ENCODE data around the gene MED29. TPM values are rescaled to one million over a fixed set of nuclear protein-coding genes. Genes with fewer than 3 reads are reported as not detected.

The MED29 gene
- total and polyA plus RNA-seq, 2 of the 13 experiments (the other 11 are each of a cell fraction or from before 2014, with no cell fraction given), result 14.0 to 19.7 TPM

DNA sequence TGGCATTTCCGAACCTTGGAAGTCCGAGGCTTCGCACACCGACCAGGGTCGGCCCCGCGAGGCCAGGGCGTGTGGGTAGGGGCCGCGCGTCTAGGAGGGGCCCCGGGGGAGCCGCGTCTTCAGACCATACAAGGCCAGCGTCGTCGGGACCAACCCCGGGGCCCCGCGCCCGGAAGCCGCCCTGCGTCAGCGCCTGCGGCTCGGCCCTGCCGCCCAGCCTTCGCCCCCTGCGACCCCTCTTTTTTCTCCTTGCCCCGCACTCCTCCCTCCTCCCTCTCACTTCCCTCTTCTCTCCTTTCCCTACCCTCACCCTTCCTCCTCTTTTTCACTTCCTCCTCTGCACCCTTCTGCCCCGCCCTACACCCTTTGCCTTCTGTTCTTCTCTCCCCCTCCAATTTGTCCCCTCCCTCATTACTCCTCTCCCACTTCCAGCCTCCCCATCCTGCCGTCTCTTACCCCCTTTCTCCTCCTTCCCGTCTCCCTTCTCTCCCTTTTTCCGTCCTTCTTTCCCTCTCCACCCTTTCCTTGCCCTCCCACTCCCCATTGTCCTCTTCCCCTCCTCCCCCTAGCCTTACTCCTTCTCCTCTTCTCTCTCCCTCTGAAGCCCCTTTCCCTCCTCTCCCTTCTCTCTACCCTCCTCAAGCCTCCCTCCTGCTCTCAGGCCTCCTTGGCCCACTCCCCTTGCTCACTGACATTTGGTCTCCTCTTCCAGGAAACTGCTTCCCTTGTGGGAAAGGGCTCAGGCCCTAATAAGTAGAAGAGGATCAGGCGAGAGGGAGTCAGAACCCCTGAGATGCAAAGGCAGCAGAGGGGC lies 19.0 kb downstream of the MED29 start:
- 2% methylated on average over 12 of the region's 35 CpGs for WGBS (ENCODE audit: low lambda C conversion rate)
- H3K27me3 ChIP-seq (ENCODE audit: control insufficient read depth in 1 of 2, insufficient read depth in 2 of 2, low read length in 2 of 2), result no peaks in the 10 kb centered on the region; a peak in 1 of 5 replicates
- H3K4me1 ChIP-seq (ENCODE audit: insufficient read depth, low read length), result peaks cover 55% of the 10 kb centered on the region
- no peak overlapping the region for H2AFZ ChIP-seq (ENCODE audit: low read length)
- peaks cover 39% of the 10 kb centered on the region for H3K79me2 ChIP-seq (ENCODE audit: insufficient read depth, low read length)
- no peak; the same call in 2 of the 3 replicates for ATAC-seq
- DNase-seq (ENCODE audit: low spot score), result no peak
- peak overlapping the region; percentile 96 for H3K4me2 ChIP-seq (ENCODE audit: low read depth, low read length)
- peak overlapping the region; percentile 81 for H3K27ac ChIP-seq (ENCODE audit: extremely low read length, insufficient read depth, low read length)
- H3K36me3 ChIP-seq (replicated peaks in 1 of 2; ENCODE audit: control insufficient read depth in 1 of 2, insufficient read depth in 2 of 2, low read length in 2 of 2), result peaks cover 0 to 3% of the 10 kb centered on the region in 2 experiments; a peak in 1 of 5 replicates
- no TSS peak for BruUV-seq (replicated peaks)
- peak overlapping the region; percentile 83 for H3K9ac ChIP-seq (ENCODE audit: insufficient read depth, low read depth, low read length)
- ChIA-PET POLR2A (interaction anchor here (5.8 kb wide), 1 partner anchor 19 kb away, joined by 43 read pairs; the partner anchor contains the start of genes MED29 and PAF1), CTCF (ENCODE audit: low intra/inter-chr PET ratio, low total read pairs) (interaction anchor here (5.1 kb wide), 1 partner anchor 13 kb away, joined by 127 read pairs; no protein-coding TSS in a partner anchor)
- H3K9me3 ChIP-seq (ENCODE audit: low read length), result no peaks in the 10 kb centered on the region
- FAIRE-seq, result no peak
- peaks cover 20% of the 10 kb centered on the region; the same call in 1 of the 2 replicates for H4K20me1 ChIP-seq (ENCODE audit: insufficient read depth, low read length)
- intact Hi-C loops (cut with micrococcal nuclease; ENCODE audit: unreplicated experiment) (loop anchor here (5.0 to 10.0 kb wide), 3 partner anchors 68 to 288 kb away; partner anchors contain the start of genes EID2B and SAMD4B), in situ Hi-C loops (cut with HindIII; ENCODE audit: extremely low pct_ligation_motif_present, low pct_unique_long_range_greater_than_20kb) (no loop called here)
- peak overlapping the region; percentile 70 to 98 (median 97) for H3K4me3 ChIP-seq (replicated peaks in 1 of 3; ENCODE audit: insufficient read depth in 1 of 3, low read depth in 2 of 3, low read length in 3 of 3)
- no peak for TF ChIP-seq SOX13 (IDR thresholded peaks at IDR 0.05)
- no peak for TF ChIP-seq SOX13 (CRISPR knock-in tag; conservative IDR thresholded peaks at IDR 0.05 in 1 of 2, IDR thresholded peaks at IDR 0.05 in 1 of 2)
- TF ChIP-seq KAT8 (CRISPR knock-in tag; IDR thresholded peaks at IDR 0.05), result no peak; the same call in 1 of the 2 replicates
- no peak for TF ChIP-seq ZNF570 (CRISPR knock-in tag; IDR thresholded peaks at IDR 0.05; ENCODE audit: borderline replicate concordance)
- TF ChIP-seq ZEB1 (IDR thresholded peaks at IDR 0.05; ENCODE audit: insufficient replicate concordance, low read depth), result no peak
- no peak for TF ChIP-seq ISL2 (CRISPR knock-in tag; IDR thresholded peaks at IDR 0.05)
- TF ChIP-seq NKX3-1 (CRISPR knock-in tag; IDR thresholded peaks at IDR 0.05), result no peak
- no peak for TF ChIP-seq ZNF549 (CRISPR knock-in tag; IDR thresholded peaks at IDR 0.05)
- no peak for TF ChIP-seq IRF2 (CRISPR knock-in tag; IDR thresholded peaks at IDR 0.05)
- no peak for TF ChIP-seq ATRX (CRISPR knock-in tag; IDR thresholded peaks at IDR 0.05; ENCODE audit: borderline replicate concordance)
- no peak for TF ChIP-seq MTF1 (CRISPR knock-in tag; IDR thresholded peaks at IDR 0.05)
- TF ChIP-seq ZNF7 (CRISPR knock-in tag; IDR thresholded peaks at IDR 0.05), result no peak
- TF ChIP-seq MTF2 (CRISPR knock-in tag; IDR thresholded peaks at IDR 0.05; ENCODE audit: borderline replicate concordance), result no peak
- no peak for TF ChIP-seq HNRNPUL1 (IDR thresholded peaks at IDR 0.05; ENCODE audit: low read depth, low read length)
- peak; percentile 12 for TF ChIP-seq POLR2G (IDR thresholded peaks at IDR 0.05; ENCODE audit: low read depth, low read length)
- TF ChIP-seq, protein P1, sequence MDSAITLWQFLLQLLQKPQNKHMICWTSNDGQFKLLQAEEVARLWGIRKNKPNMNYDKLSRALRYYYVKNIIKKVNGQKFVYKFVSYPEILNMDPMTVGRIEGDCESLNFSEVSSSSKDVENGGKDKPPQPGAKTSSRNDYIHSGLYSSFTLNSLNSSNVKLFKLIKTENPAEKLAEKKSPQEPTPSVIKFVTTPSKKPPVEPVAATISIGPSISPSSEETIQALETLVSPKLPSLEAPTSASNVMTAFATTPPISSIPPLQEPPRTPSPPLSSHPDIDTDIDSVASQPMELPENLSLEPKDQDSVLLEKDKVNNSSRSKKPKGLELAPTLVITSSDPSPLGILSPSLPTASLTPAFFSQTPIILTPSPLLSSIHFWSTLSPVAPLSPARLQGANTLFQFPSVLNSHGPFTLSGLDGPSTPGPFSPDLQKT (CRISPR knock-in tag; IDR thresholded peaks at IDR 0.05; ENCODE audit: borderline replicate concordance), result no peak
- no peak for TF ChIP-seq ZSCAN9 (CRISPR knock-in tag; IDR thresholded peaks at IDR 0.05; ENCODE audit: borderline replicate concordance)
- TF ChIP-seq ZNF12 (CRISPR knock-in tag; IDR thresholded peaks at IDR 0.05), result no peak
- no peak for TF ChIP-seq HNRNPLL (IDR thresholded peaks at IDR 0.05; ENCODE audit: low read depth, low read length, poor library complexity, severe bottlenecking)
- TF ChIP-seq TP53 (CRISPR knock-in tag; conservative IDR thresholded peaks at IDR 0.05), result no peak
- no peak for TF ChIP-seq BHLHE40 (IDR thresholded peaks at IDR 0.05; ENCODE audit: low read length)
- no peak for TF ChIP-seq FOXC1 (CRISPR knock-in tag; IDR thresholded peaks at IDR 0.05; ENCODE audit: borderline replicate concordance)
- TF ChIP-seq ZNF550 (CRISPR knock-in tag; IDR thresholded peaks at IDR 0.05; ENCODE audit: borderline replicate concordance), result no peak
- TF ChIP-seq, protein P2, sequence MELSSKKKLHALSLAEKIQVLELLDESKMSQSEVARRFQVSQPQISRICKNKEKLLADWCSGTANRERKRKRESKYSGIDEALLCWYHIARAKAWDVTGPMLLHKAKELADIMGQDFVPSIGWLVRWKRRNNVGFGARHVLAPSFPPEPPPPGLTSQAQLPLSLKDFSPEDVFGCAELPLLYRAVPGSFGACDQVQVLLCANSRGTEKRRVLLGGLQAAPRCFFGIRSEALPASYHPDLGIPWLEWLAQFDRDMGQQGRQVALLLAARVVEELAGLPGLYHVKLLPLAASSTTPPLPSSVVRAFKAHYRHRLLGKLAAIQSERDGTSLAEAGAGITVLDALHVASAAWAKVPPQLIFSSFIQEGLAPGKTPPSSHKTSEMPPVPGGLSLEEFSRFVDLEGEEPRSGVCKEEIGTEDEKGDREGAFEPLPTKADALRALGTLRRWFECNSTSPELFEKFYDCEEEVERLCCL (CRISPR knock-in tag; IDR thresholded peaks at IDR 0.05; ENCODE audit: borderline replicate concordance), result no peak

Data from HepG2 (cell line).